SK-N-SH (cell line): Measurements from ENCODE around the gene CENPS. TPM values are rescaled to one million over a fixed set of nuclear protein-coding genes. Genes with fewer than 3 reads are reported as not detected.

Experiments
- CTCF ChIA-PET: fragments of 300-600, 350-600 bp; formaldehyde crosslinking; extraction: SDS; loops from one replicate; lab custom pipeline; 2021; lab: Yijun Ruan, JAX
- POLR2A ChIA-PET: fragments of 350-600 bp; sonication (Branson Sonifier 250); formaldehyde crosslinking; extraction: SDS; loops from one replicate; lab custom pipeline; 2020; ENCODE audit warnings: antibody characterized with exemption, inconsistent platforms; lab: Yijun Ruan, JAX
- DNase-seq: peaks from one replicate; pipeline ENCODE4 v3.0.0; 2012
- H2AFZ ChIP-seq: fragments of 200-600 bp; sonication (generic); 2 replicates; pipeline ENCODE4 v1.8.1; 2016; ENCODE audit warnings: antibody characterized with exemption, mild to moderate bottlenecking, low read depth
- H3F3A ChIP-seq: fragments of 200-600 bp; sonication (generic); replicated peaks from 2 replicates; pipeline ENCODE3; 2016; ENCODE audit warnings: antibody characterized with exemption, mild to moderate bottlenecking; ENCODE audit not compliant: insufficient read depth
- H3K27ac ChIP-seq, 2 experiments: fragments of 200-500 bp in 1 of 2; fragments of 200-600 bp in 1 of 2; sonication (Bioruptor generic) in 1 of 2; sonication (generic), shearing (Covaris generic) in 1 of 2; 2 replicates each; pipeline versions ENCODE4 v1.5.1 to v1.6.1; 2014 to 2016; ENCODE audit warnings: low read depth in 2 of 2, inconsistent platforms in 1 of 2, low read length in 1 of 2, mild to moderate bottlenecking in 1 of 2, mixed read lengths in 1 of 2
- H3K27me3 ChIP-seq: fragments of 200-600 bp; sonication (generic), shearing (Covaris generic); 2 replicates; pipeline ENCODE4 v1.6.1; 2016; ENCODE audit warnings: mixed run types; ENCODE audit not compliant: insufficient read depth
- H3K36me3 ChIP-seq, 2 experiments: fragments of 200-500 bp in 1 of 2; fragments of 200-600 bp in 1 of 2; sonication (Bioruptor generic) in 1 of 2; sonication (generic) in 1 of 2; replicated peaks in 1 of 2; 2 replicates each; pipeline versions ENCODE3 to v1.5.1; 2014 to 2016; ENCODE audit warnings: low read length in 1 of 2, mild to moderate bottlenecking in 1 of 2; ENCODE audit not compliant: insufficient read depth in 2 of 2, control insufficient read depth in 1 of 2
- H3K4me1 ChIP-seq, 2 experiments: fragments of 200-500 bp in 1 of 2; fragments of 200-600 bp in 1 of 2; sonication (Bioruptor generic) in 1 of 2; sonication (generic), shearing (Covaris generic) in 1 of 2; 2 replicates each; pipeline versions ENCODE4 v1.5.1 to v1.6.1; 2014 to 2016; ENCODE audit warnings: low read depth in 1 of 2, low read length in 1 of 2, mixed run types in 1 of 2; ENCODE audit not compliant: insufficient read depth in 2 of 2, control insufficient read depth in 1 of 2
- H3K4me2 ChIP-seq: fragments of 200-600 bp; sonication (generic), shearing (Covaris generic); 2 replicates; pipeline ENCODE4 v1.6.1; 2017; ENCODE audit warnings: mixed run types
- H3K4me3 ChIP-seq, 2 experiments: fragments of 200-500 bp in 1 of 2; fragments of 200-600 bp in 1 of 2; sonication (Bioruptor generic) in 1 of 2; sonication (generic), shearing (Covaris generic) in 1 of 2; 2 replicates each; pipeline versions ENCODE4 v1.5.1 to v1.8.1; 2014 to 2016; ENCODE audit warnings: low read depth in 2 of 2, inconsistent platforms in 1 of 2, low read length in 1 of 2, mild to moderate bottlenecking in 1 of 2, mixed read lengths in 1 of 2, moderate library complexity in 1 of 2
- H3K79me2 ChIP-seq: fragments of 200-600 bp; sonication (generic); 2 replicates; pipeline ENCODE4 v1.8.1; 2017; ENCODE audit warnings: mild to moderate bottlenecking; ENCODE audit not compliant: insufficient read depth
- H3K9ac ChIP-seq: fragments of 200-600 bp; sonication (generic); 2 replicates; pipeline ENCODE4 v1.6.1; 2017; ENCODE audit warnings: mixed run types
- H3K9me2 ChIP-seq: fragments of 200-600 bp; sonication (generic); 2 replicates; pipeline ENCODE4 v1.6.1; 2017; ENCODE audit warnings: mixed run types
- H3K9me3 ChIP-seq: fragments of 200-600 bp; sonication (generic); 2 replicates; pipeline ENCODE4 v1.6.1; 2017; ENCODE audit warnings: mixed run types, mild to moderate bottlenecking, moderate library complexity
- H4K20me1 ChIP-seq: fragments of 200-600 bp; sonication (generic); 2 replicates; pipeline ENCODE4 v1.6.1; 2017; ENCODE audit warnings: mild to moderate bottlenecking, mixed run types; ENCODE audit not compliant: insufficient read depth
- FOXJ3 ChIP-seq: sonication (generic); formaldehyde crosslinking; IDR thresholded peaks from 2 replicates; pipeline ENCODE4 v1.5.1; 2020; ENCODE audit warnings: mild to moderate bottlenecking, missing genetic modification reagents
- FOXM1 ChIP-seq: IDR thresholded peaks from 2 replicates; pipeline ENCODE4 v1.4.0; 2012; ENCODE audit warnings: low read depth, mild to moderate bottlenecking
- NFIC ChIP-seq: IDR thresholded peaks from 2 replicates; pipeline ENCODE4 v1.4.0; 2012; ENCODE audit warnings: borderline replicate concordance
- TCF12 ChIP-seq: IDR thresholded peaks from 2 replicates; pipeline ENCODE4 v1.4.0; 2012
- WGBS: methylation state at CpG from one replicate; pipeline ENCODE4 v1.1.6; 2017; ENCODE audit warnings: low lambda C conversion rate; 5-methylcytosine and 5-hydroxymethylcytosine counted together
- polyA plus RNA-seq, 3 experiments: library from polyadenylated mRNA; depleted of rRNA; stranded (reverse); fragments of >200 nt; gene quantifications; 2 replicates each; pipeline ENCODE4 v1.2.3, GENCODE V29; 2012
- TF ChIP-seq, protein P1 (sequence below): IDR thresholded peaks from 2 replicates; pipeline ENCODE4 v1.6.1; 2012; ENCODE audit warnings: mild to moderate bottlenecking, low read depth, low read length, moderate library complexity

The CENPS gene
- polyA plus RNA-seq, 1 of the 3 experiments (the other 2 are of a cell fraction): 20.0 TPM

DNA sequence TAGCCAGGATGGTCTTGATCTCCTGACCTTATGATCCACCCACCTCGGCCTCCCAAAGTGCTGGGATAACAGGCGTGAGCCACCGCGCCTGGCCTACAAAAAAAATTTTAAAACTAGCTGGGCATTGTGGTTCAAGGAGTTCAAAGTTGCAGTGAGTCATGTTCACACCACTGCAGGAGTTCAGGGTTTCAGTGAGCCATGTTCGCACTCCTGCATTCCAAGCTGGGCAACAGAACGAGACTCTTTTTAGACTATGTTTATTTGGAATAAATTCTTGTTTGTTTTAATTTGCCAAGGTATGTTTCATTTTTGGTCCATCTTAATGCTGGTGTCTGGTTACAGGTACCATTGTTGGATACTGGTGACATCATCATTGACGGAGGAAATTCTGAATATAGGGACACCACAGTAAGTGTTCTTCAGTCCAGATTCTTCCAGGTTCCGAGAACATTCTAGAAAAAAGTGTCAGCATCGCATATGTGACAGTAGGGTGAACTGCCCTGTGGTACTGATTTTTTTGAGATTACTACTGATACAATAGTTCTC lies 27.4 kb upstream of the CENPS start:
- WGBS: 86% methylated on average over 9 of the region's 9 CpGs
- H3K9ac ChIP-seq: no peak overlapping the region
- H3F3A ChIP-seq: peaks cover 9% of the 10 kb centered on the region
- H3K79me2 ChIP-seq: peaks cover 41% of the 10 kb centered on the region
- no peak for DNase-seq
- peaks cover 28 to 53% of the 10 kb centered on the region in 2 experiments for H3K36me3 ChIP-seq
- H3K27ac ChIP-seq: peak overlapping the region in 1 of 2 experiments; percentile 28; a peak in 1 of 4 replicates
- no peaks in the 10 kb centered on the region for H3K9me2 ChIP-seq
- H4K20me1 ChIP-seq: peaks cover 6% of the 10 kb centered on the region; the same call in 1 of the 2 replicates
- peaks cover 8 to 26% of the 10 kb centered on the region in 2 experiments; a peak in 3 of 4 replicates for H3K4me1 ChIP-seq
- H3K9me3 ChIP-seq: no peaks in the 10 kb centered on the region
- no peak overlapping the region for H3K4me3 ChIP-seq
- no peaks in the 10 kb centered on the region for H3K27me3 ChIP-seq
- no peak for TF ChIP-seq FOXJ3
- no peak for TF ChIP-seq FOXM1
- TF ChIP-seq TCF12: no peak
- TF ChIP-seq NFIC: no peak
- TF ChIP-seq, all 33 proteins: peak for 0
- Histone ChIP-seq H3K4me2 (no peak overlapping the region), H2AFZ (no peak overlapping the region)
- ChIA-PET POLR2A (no interaction called here), CTCF (interaction anchor here (1.3 kb wide), 1 partner anchor 14 kb away, joined by 4 read pairs; no protein-coding TSS in a partner anchor)

DNA sequence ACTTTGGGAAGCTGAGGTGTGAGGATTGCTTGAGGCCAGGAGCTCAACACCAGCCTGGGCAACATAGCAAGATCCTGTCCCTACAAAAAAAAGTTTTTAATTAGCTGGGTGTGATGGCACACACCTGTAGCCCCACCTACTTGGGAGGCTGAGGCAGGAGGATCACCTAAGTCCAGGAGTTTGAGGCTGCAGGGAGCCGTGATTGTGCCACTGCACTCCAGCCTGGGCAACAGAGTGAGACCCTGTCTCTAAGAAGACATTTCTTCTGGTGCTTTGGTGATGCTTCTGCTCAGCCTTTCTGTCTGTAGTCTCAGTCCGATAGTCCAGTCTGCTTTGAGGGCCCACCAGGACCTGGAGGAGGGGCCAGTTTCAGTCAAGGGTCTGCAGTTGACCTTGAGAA lies 23.0 kb upstream of the CENPS start:
- Histone ChIP-seq H3K27ac (no peak overlapping the region), H4K20me1 (no peaks in the 10 kb centered on the region), H2AFZ (no peak overlapping the region), H3K4me3 (no peak overlapping the region), H3K27me3 (no peaks in the 10 kb centered on the region), H3K9ac (no peak overlapping the region), H3K4me2 (no peak overlapping the region), H3K9me2 (no peaks in the 10 kb centered on the region), H3K9me3 (no peaks in the 10 kb centered on the region), H3K36me3 (peaks cover 63 to 79% of the 10 kb centered on the region in 2 experiments), H3F3A (peaks cover 5% of the 10 kb centered on the region), H3K4me1 (peaks cover 0 to 14% of the 10 kb centered on the region in 2 experiments; a peak in 2 of 4 replicates), H3K79me2 (peaks cover 13% of the 10 kb centered on the region)
- no peak for DNase-seq
- CTCF ChIA-PET: interaction anchor here (1.0 to 1.4 kb wide), 3 partner anchors 17 to 30 kb away, joined by 3 to 6 read pairs (median 4); no protein-coding TSS in a partner anchor
- POLR2A ChIA-PET: no interaction called here
- WGBS: 100% methylated on average over 1 of the region's 2 CpGs
- TF ChIP-seq, protein P1, sequence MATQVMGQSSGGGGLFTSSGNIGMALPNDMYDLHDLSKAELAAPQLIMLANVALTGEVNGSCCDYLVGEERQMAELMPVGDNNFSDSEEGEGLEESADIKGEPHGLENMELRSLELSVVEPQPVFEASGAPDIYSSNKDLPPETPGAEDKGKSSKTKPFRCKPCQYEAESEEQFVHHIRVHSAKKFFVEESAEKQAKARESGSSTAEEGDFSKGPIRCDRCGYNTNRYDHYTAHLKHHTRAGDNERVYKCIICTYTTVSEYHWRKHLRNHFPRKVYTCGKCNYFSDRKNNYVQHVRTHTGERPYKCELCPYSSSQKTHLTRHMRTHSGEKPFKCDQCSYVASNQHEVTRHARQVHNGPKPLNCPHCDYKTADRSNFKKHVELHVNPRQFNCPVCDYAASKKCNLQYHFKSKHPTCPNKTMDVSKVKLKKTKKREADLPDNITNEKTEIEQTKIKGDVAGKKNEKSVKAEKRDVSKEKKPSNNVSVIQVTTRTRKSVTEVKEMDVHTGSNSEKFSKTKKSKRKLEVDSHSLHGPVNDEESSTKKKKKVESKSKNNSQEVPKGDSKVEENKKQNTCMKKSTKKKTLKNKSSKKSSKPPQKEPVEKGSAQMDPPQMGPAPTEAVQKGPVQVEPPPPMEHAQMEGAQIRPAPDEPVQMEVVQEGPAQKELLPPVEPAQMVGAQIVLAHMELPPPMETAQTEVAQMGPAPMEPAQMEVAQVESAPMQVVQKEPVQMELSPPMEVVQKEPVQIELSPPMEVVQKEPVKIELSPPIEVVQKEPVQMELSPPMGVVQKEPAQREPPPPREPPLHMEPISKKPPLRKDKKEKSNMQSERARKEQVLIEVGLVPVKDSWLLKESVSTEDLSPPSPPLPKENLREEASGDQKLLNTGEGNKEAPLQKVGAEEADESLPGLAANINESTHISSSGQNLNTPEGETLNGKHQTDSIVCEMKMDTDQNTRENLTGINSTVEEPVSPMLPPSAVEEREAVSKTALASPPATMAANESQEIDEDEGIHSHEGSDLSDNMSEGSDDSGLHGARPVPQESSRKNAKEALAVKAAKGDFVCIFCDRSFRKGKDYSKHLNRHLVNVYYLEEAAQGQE: no peak
